WI38 (cell line): Measurements from ENCODE around the gene ESYT3.
"Not testable (repeated sequence)": the region's sequence is repeated elsewhere in the genome, so short reads cannot be mapped to it uniquely, and the experiment has no call there.

Experiments used
- H3K4me3 ChIP-seq: 2 replicates; pipeline ENCODE4 v1.5.1; 2011; ENCODE audit warnings: low read depth, mild to moderate bottlenecking, control low read depth, low read length
- TF ChIP-seq, protein P1 (sequence below): IDR thresholded peaks from 2 replicates; pipeline ENCODE4 v1.5.1; 2012; ENCODE audit warnings: low read depth, mild to moderate bottlenecking, control low read depth, low read length

The ESYT3 gene

DNA sequence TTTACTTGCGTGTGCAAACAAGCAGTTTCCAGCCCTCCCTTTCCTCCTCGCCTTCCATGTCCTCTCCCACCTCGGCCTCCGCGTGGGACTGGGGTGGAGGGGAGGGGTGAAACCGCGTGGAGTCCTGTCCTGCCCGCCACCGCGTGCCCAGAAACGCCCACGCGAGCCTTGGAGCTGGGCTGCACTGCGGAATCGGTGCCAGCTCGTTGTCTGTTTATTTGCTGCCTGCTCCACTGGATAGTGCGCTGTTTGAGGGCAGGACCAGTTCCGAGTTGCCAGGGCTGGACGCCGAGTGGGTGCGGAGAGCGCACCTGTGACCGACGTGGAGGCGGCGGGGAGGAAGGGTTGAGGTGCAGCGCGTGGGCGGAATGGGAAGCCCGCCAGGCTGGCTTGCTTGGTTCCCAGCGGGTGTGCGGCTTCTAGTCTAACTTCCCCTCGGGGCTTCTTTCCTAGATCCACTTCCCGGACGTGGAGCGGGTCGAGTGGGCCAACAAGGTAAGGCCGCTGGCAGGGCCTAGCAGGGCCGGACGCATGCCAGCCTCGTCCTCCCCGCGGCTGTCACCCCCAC, 17.3 kb downstream of the ESYT3 start:
- TF ChIP-seq, protein P1, sequence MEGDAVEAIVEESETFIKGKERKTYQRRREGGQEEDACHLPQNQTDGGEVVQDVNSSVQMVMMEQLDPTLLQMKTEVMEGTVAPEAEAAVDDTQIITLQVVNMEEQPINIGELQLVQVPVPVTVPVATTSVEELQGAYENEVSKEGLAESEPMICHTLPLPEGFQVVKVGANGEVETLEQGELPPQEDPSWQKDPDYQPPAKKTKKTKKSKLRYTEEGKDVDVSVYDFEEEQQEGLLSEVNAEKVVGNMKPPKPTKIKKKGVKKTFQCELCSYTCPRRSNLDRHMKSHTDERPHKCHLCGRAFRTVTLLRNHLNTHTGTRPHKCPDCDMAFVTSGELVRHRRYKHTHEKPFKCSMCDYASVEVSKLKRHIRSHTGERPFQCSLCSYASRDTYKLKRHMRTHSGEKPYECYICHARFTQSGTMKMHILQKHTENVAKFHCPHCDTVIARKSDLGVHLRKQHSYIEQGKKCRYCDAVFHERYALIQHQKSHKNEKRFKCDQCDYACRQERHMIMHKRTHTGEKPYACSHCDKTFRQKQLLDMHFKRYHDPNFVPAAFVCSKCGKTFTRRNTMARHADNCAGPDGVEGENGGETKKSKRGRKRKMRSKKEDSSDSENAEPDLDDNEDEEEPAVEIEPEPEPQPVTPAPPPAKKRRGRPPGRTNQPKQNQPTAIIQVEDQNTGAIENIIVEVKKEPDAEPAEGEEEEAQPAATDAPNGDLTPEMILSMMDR, result no peak
- H3K4me3 ChIP-seq, result no peak overlapping the region

DNA sequence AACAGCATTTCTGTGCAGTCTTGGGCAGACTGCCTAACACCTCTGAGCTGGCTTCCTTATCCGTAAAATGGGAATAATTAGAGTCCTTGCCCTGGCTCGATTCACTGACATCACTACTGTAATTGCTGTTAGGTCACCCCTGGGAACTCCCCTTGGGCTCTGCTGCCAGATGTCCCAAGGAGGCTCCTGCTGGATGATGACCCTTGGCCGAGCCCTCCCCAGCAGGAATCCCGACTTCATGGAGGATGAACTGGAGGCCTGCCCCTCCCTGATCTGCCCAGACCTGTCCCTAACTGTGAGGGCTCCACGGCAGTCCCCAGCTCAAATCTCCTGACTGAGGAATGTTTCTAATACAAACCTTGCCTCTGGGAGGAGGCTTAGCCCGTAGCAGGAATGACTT, 18.0 kb downstream of the ESYT3 start:
- TF ChIP-seq, protein P1, result no peak
- H3K4me3 ChIP-seq, result no peak overlapping the region

DNA sequence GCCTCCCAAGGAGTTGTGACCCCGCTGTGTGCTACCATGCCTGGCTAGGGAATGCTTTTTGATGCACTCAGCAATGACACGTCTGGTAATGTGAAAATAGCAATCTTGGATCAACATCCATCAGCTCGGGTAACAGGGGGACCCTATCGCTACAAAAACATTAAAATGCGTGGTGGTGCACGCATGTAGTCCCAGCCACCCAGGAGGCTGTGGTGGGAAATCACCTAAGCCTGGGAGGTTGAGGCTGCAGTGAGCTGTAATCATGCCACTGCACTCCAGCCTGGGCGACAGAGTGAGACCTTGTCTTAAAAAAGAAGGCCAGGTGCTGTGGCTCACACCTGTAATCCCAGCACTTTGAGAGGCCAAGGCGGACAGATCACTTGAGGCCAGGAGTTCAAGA, 19.5 kb downstream of the ESYT3 start:
- H3K4me3 ChIP-seq, result not testable (repeated sequence)

DNA sequence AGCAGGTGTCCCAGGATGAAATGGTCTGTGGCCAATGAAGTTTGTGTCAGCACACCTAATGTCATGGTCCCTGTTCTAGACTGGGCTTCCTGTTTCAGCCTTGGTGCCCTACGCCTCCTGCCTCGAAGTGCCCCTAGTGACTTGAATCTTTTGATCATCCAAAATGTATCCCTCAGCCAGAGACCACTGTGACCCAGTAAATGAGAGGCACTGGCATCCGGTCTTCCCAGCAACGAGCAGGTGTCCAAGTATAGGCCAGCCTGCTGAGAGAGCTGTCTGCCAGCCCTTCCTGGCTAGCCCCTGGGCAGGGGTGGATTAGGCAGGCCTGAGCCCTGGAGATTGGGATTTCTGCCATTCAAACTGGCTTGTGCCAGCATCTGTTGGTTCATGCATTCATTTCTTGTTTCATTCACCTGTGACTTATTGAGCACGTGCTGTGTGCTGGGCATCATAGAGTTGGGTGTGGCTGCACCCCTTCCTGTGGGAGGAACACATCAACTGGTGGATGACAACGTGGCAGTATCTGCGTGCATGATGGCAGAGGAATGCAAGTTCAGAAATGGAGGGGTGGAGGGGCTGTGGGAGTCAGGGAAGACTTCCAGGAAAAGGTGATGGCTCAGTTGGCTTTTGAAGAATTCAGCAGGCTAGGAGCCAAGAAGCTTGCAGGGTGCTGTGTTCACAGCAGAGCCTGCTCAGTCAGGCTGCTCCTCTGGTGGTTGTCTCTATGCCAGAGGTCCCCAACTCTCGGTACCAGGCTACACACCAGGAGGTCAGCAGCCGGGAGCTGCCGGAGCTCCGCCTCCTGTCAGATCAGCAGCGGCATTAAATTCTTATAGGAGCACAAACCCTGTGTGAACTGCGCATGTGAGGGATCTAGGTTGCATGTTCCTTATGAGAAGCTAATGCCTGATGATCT, 21.6 kb downstream of the ESYT3 start:
- TF ChIP-seq, protein P1, result no peak
- no peak overlapping the region for H3K4me3 ChIP-seq

DNA sequence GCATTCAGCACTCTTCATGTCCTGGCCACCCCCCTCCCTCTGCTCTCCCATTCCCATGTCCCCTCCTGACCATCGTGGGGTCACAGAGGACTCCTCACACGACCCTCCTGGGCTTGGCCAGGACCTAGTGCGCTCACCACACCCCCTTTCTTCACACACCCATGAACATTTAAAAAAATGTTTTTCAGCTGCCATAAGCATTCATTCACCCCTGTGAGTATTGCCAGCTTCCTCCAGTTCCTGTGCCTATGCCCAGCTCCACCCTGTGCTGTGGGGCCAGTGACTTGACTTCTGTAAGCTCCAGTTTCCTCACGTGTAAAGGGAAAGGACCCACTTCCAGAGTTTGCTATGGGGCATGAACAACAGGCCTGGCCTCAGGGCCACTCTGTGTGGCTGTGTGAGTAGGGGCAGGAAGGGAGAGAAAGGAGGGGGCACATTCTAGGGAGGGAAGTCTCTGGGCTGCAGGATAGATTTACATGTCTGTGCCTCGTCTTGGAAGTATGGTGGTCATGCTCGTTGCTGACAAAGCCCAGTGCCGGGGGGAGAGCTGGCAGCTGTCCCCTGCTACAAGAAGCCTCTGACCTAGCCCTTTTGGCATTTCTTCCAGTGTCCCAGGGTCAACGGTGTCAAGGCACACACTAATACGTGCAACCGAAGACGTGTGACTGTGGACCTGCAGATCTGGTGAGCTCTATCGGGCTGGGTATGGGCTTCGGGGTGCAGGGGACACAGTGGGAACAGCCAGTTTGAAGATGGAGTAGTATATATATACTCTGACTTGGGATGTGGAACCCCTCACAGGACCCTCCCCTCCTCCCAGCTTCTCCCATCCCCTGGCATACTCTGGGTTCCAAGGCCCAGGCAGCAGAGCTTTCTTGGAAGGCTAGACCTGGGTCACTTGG, 22.8 kb downstream of the ESYT3 start:
- no peak overlapping the region for H3K4me3 ChIP-seq
- TF ChIP-seq, protein P1, result no peak

DNA sequence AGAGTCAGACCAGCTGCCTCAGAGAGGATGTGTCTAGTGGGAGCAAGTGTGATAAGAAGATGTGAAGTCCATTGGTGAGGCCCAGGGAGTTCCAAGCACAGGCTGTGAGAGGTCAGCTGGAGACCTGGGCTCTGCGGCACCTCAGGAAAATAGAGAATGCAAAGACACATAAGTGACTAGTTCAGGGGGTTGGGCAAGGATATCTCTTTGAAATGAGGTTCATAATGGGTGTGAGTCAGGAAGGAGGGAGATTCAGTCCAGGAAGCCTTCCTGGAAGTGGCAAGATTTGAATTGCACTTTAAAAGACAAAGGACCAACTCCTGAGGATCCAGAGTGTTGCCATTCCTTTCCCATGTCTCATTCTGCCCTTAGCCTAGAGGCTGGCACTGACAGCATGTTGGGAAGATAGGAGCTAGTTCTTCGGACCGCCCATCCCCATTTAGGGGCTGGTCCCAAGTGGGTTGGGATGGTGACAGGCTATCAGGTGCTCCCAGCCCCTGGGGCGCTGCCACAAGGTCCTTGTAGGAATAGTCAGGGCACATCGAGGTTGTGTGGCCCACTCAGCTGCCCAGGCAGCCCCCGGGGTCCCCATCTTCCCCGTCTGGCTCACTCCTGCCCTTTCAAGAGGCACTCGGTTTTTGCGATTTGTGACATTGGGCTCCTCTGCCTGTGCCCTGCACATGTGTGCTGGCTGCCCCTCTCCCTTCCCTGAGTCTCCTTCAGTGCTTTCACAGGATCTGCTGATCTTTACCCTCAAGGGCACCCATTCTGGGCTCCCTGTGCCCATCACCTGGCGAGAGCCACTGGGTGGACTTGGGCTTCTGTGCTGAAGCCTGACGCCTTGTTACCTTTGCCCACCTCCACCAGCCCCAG, 23.7 kb downstream of the ESYT3 start:
- TF ChIP-seq, protein P1, result no peak
- H3K4me3 ChIP-seq, result no peak overlapping the region
